Effector memory CD8-positive, alpha-beta T cell (primary cell): ENCODE measurements around the gene SYT10.
"Not testable (repeated sequence)": the region's sequence is repeated elsewhere in the genome, so short reads cannot be mapped to it uniquely, and the experiment has no call there.

Source experiments
- ATAC-seq: fragments of 150-1000 bp; cut with Tn5 transposase; replicated peaks from 2 replicates; pipeline ENCODE4 v1.10.0; 2021; ENCODE audit warnings: mild to moderate bottlenecking, moderate library complexity
- DNase-seq, 3 experiments: peaks; one replicate each; pipeline ENCODE4 v3.0.0; 2021
- H3K27ac Mint-ChIP-seq, 2 donors: one replicate each; pipeline ENCODE4 v1.8.0; 2022; ENCODE audit warnings: mild to moderate bottlenecking in 2 of 2, mixed read lengths in 2 of 2, moderate library complexity in 2 of 2
- H3K27me3 Mint-ChIP-seq, 2 donors: one replicate each; pipeline ENCODE4 v1.8.0; 2022; ENCODE audit warnings: mixed read lengths in 2 of 2
- H3K36me3 Mint-ChIP-seq: one replicate; pipeline ENCODE4 v1.8.0; 2022; ENCODE audit warnings: mild to moderate bottlenecking, moderate library complexity, mixed read lengths; ENCODE audit not compliant: insufficient read depth
- H3K4me1 Mint-ChIP-seq, 2 donors: one replicate each; pipeline ENCODE4 v1.8.0; 2022; ENCODE audit warnings: low read depth in 2 of 2, mixed read lengths in 2 of 2
- H3K4me3 Mint-ChIP-seq, 2 donors: one replicate each; pipeline ENCODE4 v1.8.0; 2022; ENCODE audit warnings: mild to moderate bottlenecking in 2 of 2, mixed read lengths in 2 of 2, moderate library complexity in 2 of 2
- H3K9me3 Mint-ChIP-seq, 2 donors: one replicate each; pipeline ENCODE4 v1.8.0; 2022; ENCODE audit warnings: mixed read lengths in 2 of 2

Gene SYT10

GRCh38 chr12:33432992-33433391 lies 6.6 kb downstream of the SYT10 start:
- no peaks in the 10 kb centered on the region for H3K36me3 Mint-ChIP-seq
- H3K4me1 Mint-ChIP-seq: no peaks in the 10 kb centered on the region
- peaks cover 4 to 10% of the 10 kb centered on the region in 2 donors for H3K9me3 Mint-ChIP-seq
- H3K27me3 Mint-ChIP-seq: peaks cover 0 to 4% of the 10 kb centered on the region in 2 donors
- ATAC-seq (no peak), DNase-seq (no peak)
- no peak overlapping the region for H3K4me3 Mint-ChIP-seq
- no peak overlapping the region for H3K27ac Mint-ChIP-seq

GRCh38 chr12:33431648-33432047 lies 8.0 kb downstream of the SYT10 start:
- Mint-ChIP-seq H3K9me3 (peaks cover 6 to 10% of the 10 kb centered on the region in 2 donors), H3K4me1 (no peaks in the 10 kb centered on the region), H3K4me3 (no peak overlapping the region), H3K27ac (no peak overlapping the region), H3K27me3 (no peaks in the 10 kb centered on the region), H3K36me3 (no peaks in the 10 kb centered on the region)
- ATAC-seq: no peak
- no peak for DNase-seq

GRCh38 chr12:33429468-33429867 lies 10.2 kb downstream of the SYT10 start:
- Mint-ChIP-seq H3K9me3 (peaks cover 6 to 10% of the 10 kb centered on the region in 2 donors), H3K4me3 (no peak overlapping the region), H3K36me3 (no peaks in the 10 kb centered on the region), H3K27ac (no peak overlapping the region), H3K4me1 (no peaks in the 10 kb centered on the region), H3K27me3 (no peaks in the 10 kb centered on the region)
- DNase-seq (no peak), ATAC-seq (no peak)

GRCh38 chr12:33427071-33427470 lies 12.5 kb downstream of the SYT10 start:
- H3K36me3 Mint-ChIP-seq: no peaks in the 10 kb centered on the region
- H3K27me3 Mint-ChIP-seq: no peaks in the 10 kb centered on the region
- no peak overlapping the region for H3K4me3 Mint-ChIP-seq
- DNase-seq: no peak
- no peak overlapping the region for H3K27ac Mint-ChIP-seq
- H3K9me3 Mint-ChIP-seq: peaks cover 5 to 10% of the 10 kb centered on the region in 2 donors
- ATAC-seq: no peak
- H3K4me1 Mint-ChIP-seq: no peaks in the 10 kb centered on the region

GRCh38 chr12:33423706-33424105 lies 15.9 kb downstream of the SYT10 start:
- Mint-ChIP-seq H3K27ac (no peak overlapping the region), H3K36me3 (no peaks in the 10 kb centered on the region), H3K27me3 (no peaks in the 10 kb centered on the region), H3K9me3 (peaks cover 3 to 5% of the 10 kb centered on the region in 2 donors), H3K4me3 (no peak overlapping the region), H3K4me1 (no peaks in the 10 kb centered on the region)
- no peak for ATAC-seq
- DNase-seq: no peak

GRCh38 chr12:33412410-33412809 lies 27.2 kb downstream of the SYT10 start:
- H3K36me3 Mint-ChIP-seq, ATAC-seq, H3K27ac Mint-ChIP-seq, H3K27me3 Mint-ChIP-seq, H3K4me3 Mint-ChIP-seq, DNase-seq, H3K4me1 Mint-ChIP-seq, H3K9me3 Mint-ChIP-seq: not testable (repeated sequence)

- H3K27ac Mint-ChIP-seq: no peak overlapping the region
- H3K4me3 Mint-ChIP-seq: no peak overlapping the region
Measured at GRCh38 chr12:33383503-33383902, 56.1 kb downstream of the SYT10 start.

GRCh38 chr12:33376153-33376552 lies 63.5 kb downstream of the SYT10 start:
- Mint-ChIP-seq H3K27me3 (no peaks in the 10 kb centered on the region), H3K4me1 (no peaks in the 10 kb centered on the region), H3K9me3 (no peaks in the 10 kb centered on the region), H3K27ac (no peak overlapping the region), H3K36me3 (no peaks in the 10 kb centered on the region), H3K4me3 (no peak overlapping the region)
- no peak for ATAC-seq
- no peak for DNase-seq

More at GRCh38 chr12:33383503-33383902, 56.1 kb downstream of the SYT10 start:
- peaks cover 3 to 7% of the 10 kb centered on the region in 2 donors for H3K9me3 Mint-ChIP-seq
- DNase-seq (no peak), ATAC-seq (no peak)
- no peaks in the 10 kb centered on the region for H3K27me3 Mint-ChIP-seq
- no peaks in the 10 kb centered on the region for H3K36me3 Mint-ChIP-seq
- no peaks in the 10 kb centered on the region for H3K4me1 Mint-ChIP-seq

- no peaks in the 10 kb centered on the region for H3K36me3 Mint-ChIP-seq
- no peak overlapping the region for H3K27ac Mint-ChIP-seq
- no peaks in the 10 kb centered on the region for H3K27me3 Mint-ChIP-seq
- no peaks in the 10 kb centered on the region for H3K4me1 Mint-ChIP-seq
- no peaks in the 10 kb centered on the region for H3K9me3 Mint-ChIP-seq
- no peak overlapping the region for H3K4me3 Mint-ChIP-seq
- DNase-seq (no peak), ATAC-seq (no peak)
Measured at GRCh38 chr12:33370318-33370717, 69.3 kb downstream of the SYT10 start.

- H3K27me3 Mint-ChIP-seq: no peaks in the 10 kb centered on the region
- H3K4me1 Mint-ChIP-seq: no peaks in the 10 kb centered on the region
- no peak for DNase-seq
- H3K4me3 Mint-ChIP-seq: no peak overlapping the region
- peaks cover 0 to 4% of the 10 kb centered on the region in 2 donors for H3K9me3 Mint-ChIP-seq
- no peak overlapping the region for H3K27ac Mint-ChIP-seq
- H3K36me3 Mint-ChIP-seq: no peaks in the 10 kb centered on the region
- no peak for ATAC-seq
Measured at GRCh38 chr12:33357181-33357580, 82.4 kb downstream of the SYT10 start.

GRCh38 chr12:33349791-33350190 lies 89.8 kb downstream of the SYT10 start:
- peaks cover under 1% of the 10 kb centered on the region for H3K36me3 Mint-ChIP-seq
- DNase-seq (no peak), ATAC-seq (no peak)
- H3K9me3 Mint-ChIP-seq: peaks cover 5 to 7% of the 10 kb centered on the region in 2 donors
- H3K4me1 Mint-ChIP-seq: no peaks in the 10 kb centered on the region
- H3K4me3 Mint-ChIP-seq: no peak overlapping the region
- no peaks in the 10 kb centered on the region for H3K27me3 Mint-ChIP-seq
- H3K27ac Mint-ChIP-seq: no peak overlapping the region

- ATAC-seq, H3K27me3 Mint-ChIP-seq, H3K4me1 Mint-ChIP-seq, DNase-seq, H3K36me3 Mint-ChIP-seq, H3K9me3 Mint-ChIP-seq, H3K4me3 Mint-ChIP-seq, H3K27ac Mint-ChIP-seq: not testable (repeated sequence)
Measured at GRCh38 chr12:33331961-33332398, 107.6 kb downstream of the SYT10 start.

GRCh38 chr12:33330940-33331339 lies 108.7 kb downstream of the SYT10 start:
- DNase-seq: no peak
- no peaks in the 10 kb centered on the region for H3K36me3 Mint-ChIP-seq
- H3K27me3 Mint-ChIP-seq: no peaks in the 10 kb centered on the region
- H3K4me3 Mint-ChIP-seq: no peak overlapping the region
- no peaks in the 10 kb centered on the region for H3K4me1 Mint-ChIP-seq
- no peak for ATAC-seq
- H3K27ac Mint-ChIP-seq: no peak overlapping the region
- H3K9me3 Mint-ChIP-seq: peaks cover 0 to 2% of the 10 kb centered on the region in 2 donors
